ENCODE results near the gene SLC9A8.
"Not testable (repeated sequence)": the region's sequence is repeated elsewhere in the genome, so short reads cannot be mapped to it uniquely, and the experiment has no call there.

SLC9A8 gene

DNA sequence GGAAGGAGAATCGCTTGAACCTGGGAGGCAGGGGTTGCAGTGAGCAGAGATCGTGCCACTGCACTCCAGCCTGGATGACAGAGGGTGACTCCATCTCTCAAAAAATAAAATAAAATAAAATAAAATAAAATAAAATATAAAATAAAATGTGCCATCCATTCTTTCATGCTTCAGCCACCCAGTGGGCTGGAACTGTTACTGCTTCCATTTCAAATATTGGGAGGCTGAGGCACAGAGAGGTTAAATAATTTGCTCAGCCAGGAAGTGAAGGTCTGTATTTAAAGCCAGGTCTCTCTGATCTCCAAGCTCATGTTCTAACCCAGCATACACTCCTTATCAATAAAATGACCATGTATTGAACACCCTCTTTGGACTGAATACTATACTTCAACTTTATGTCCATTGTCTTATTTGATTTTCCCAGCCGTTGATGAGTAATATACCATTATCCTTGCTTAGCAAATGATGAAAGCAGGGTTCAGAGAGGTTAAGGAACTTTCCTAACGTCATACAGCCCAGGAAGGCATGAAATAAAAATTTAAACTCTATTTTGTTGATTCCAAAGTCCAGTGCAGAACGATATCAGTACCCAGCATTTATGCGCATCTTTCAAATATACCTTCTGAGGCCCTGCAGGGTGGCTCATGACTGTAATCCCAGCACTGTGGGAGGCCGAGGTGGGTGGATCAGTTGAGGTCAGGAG, 25.8 kb upstream of the SLC9A8 start:
- no peak for DNase-seq

DNA sequence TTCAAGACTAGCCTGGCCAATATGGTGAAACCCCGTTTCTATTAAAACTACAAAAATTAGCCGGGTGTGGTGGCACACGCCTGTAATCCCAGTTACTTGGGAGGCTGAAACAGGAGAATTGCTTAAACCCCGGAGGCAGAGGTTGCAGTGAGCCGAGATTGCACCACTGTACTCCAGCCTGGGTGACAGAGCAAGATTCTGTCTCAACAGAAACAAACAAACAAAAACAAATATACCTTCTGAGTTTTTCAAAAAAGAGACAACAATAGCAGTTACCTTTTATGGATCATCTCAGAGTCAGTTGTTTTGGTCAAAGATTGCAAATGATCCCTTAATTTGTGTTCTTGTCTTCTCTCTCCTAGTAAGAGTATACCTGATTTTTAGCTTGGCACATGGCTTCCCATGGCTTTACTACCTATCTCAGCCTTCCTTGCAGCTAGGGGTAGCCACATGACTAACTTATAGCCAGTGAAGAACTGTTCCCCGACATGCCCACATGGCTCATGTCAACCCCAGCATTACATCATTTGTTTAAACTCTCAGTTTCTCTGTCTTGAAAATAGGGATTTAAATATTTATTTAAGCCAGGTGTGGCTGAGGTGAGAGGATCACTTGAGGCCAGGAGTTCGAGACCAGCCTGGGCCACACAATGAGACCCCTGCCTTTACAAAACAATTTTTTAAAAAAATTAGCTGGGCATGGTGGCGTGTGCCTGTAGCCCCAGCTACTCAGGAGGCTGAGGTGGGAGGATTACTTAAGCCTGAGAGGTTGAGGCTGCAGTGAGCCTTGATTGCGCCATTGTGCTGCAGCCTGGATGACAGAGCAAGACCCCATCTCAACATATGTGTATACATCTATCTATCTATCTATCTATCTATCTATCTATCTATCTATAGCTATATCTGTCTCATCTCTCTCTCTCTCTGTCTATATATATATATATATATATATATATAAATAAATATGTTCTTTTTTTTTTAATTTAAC, 25.0 kb upstream of the SLC9A8 start:
- DNase-seq, result no peak

DNA sequence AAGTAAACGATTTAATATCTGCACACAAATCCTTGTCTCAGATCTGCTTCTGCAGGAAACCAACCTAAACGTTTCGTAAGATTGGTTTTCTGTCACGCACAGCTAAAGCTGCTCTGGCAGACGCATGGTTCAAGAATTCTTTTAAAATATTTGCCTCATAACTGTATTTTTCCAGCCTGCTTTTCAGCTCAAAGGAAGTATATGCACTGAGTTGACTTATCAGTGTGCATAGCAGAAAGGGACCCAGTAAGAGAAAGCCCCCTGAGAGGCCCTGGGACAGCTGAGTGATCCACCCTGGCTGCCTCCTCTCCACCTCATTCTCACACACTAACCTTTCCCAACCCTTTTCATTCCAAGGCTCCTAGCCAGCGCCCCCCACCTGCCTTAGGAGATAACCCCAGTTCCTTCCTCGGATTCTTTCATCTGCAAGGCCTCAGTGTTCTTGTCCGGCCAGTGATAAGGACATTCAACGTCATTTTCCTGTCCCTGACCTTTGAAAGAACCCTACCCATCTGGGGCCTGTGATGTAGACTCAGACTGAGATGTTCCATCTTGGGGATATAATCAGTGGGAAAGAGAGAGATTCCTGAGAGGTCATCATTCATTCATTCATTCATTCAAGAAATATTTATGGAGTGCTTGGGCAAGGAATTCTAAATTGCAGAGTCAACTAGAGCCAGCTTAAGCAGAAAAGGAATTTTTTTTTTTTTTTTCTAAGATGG, 22.4 kb upstream of the SLC9A8 start:
- DNase-seq, result no peak

DNA sequence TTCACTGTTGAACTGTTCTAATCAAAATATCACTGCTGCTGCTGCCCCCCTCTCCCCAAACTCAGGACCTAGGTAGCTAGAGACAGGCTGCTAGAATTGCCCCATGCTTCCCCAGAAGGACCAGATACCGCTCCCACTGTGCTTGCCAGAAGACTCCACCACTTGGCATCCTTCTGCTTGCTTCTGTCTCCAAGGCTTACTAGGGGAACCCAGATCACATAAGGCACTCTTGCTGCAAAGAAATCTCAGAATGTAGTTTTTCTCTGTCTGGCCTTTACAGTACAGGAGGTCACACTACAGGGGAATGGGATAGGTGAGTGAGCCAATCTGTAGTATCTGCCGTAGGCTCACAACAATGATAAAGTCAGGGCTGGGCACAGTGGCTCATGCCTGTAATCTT, 21.5 kb upstream of the SLC9A8 start:
- DNase-seq, result no peak

DNA sequence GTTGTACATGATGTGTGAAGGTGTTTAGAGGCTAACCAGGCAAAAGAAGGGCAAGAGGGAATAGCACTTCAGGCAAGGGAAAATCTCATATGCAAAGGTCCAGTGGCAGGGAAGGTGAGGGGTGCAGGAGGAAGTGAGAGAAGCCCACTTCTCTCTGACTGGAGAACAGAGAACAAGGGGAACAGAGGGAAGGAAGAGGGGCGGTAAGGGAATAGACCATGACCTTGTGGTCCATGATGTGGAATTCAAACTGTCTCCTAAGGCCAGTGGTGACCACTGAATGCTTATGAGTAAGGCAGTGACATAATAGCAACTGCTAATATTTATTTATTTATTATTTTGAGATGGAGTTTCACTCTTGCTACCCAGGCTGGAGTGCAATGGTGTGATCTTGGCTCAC, 20.6 kb upstream of the SLC9A8 start:
- no peak for DNase-seq

DNA sequence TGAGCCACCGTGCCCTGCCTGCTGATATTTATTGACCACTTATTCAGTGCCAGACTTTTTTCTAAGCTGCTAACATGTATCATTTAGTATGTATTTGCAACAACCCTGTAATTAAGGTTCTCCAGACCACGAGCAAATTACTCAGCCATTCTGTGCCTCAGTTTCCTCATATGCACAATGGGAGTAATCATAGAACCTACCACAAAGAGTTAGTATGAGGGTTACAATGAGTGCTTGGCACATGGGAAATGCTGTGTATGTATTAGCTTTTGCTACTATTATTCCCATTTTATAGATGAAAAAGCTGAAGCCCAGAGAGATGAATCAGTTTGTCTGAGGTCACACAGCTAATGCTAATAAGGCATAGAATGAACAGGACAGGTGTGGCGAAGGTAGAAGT, 20.0 kb upstream of the SLC9A8 start:
- DNase-seq, result no peak

DNA sequence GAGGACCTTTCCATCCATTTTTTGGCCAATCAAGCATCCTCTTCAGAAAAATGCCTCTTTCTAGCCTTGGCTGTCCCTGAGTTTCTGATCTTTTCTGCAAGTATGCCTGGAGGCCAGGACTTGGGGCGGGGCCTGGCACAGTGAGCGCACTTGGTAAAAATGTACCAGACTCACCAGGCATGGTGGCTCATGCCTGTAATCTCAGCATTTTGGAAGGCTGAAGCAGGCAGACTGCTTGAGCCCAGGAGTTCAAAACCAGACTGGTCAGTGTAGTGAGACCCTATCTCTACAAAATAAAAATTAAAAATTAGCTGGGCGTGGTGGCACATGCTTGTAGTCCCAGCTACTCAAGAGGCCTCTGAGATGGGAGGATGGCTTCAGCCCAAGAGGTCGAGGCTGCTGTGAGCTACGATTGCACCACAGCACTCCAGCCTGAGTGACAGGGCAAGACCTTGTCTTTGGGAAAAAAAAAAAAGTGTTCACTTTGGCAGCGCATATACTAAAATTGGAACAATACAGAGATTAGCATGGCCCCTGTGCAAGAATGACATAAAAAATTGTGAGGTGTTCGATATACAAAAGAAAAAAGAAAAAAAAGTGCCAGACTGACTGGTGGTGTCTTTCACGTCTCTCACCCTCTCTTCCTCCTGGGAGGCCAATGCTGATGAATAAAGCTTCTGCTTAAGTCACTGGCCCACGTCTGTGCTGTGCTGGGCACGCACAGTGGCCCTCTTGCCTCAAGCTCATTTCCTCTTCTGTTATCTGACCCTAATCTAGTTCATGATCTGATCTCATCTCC, 18.1 kb upstream of the SLC9A8 start:
- DNase-seq, result no peak

DNA sequence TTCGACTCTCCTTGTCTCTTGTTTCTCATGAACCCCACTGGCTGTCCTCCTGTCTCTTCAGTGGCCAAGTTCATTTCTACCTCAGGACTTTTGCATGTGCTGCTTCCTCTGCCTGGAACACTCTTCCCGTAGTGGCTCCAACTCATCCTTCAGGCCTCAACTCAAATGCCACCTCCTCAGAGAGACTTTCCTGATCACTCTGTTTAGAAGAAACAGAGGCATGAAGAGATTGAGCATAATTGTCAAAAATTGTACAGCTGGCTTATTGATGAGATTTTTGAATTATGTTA, 17.5 kb upstream of the SLC9A8 start:
- no peak for DNase-seq

DNA sequence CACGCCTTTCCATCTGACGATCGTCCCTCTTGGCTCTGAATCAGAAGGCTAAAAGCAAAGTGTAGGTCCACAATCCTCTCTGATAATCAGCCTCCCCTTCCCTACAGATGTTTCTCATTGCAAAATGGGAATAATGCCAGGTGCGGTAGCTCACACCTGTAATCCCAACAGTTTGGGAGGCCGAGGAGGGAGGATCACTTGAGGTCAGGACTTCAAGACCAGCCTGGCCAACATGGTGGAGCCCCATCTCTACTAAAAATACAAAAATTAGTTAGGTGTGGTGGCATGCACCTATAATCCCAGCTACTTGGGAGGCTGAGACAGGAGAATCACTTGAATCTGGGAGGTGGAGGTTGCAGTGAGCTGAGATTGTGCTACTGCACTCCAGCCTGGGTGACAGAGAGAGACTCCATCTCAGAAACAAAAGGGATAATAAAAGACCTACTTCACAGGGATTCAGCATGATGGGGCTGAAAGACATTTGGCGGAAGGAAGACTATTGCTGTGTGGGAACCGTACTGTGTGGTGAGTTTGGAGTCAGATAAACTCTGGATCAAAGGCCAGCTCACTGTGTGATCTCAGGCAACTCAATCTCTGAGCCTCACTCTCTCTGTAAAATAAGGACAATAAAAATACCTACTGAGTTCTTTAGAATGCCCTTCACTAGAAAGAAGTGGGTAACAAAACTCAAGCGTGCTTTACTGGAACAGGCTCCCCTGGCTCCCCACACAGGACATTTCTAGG, 15.9 kb upstream of the SLC9A8 start:
- no peak for DNase-seq

DNA sequence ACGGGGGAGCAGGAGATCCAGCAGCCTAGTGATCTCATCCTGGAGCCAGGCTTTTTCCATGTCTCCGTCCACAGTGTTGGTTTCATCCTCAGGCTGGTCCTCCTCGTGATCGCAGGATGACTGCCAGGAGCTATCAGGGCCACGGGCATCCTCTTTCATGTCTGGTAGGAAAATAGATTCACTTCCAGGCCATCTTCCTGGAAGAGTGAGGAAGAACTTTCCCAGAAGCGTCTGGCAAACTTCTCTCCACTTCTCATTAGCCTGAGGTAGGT, 15.3 kb upstream of the SLC9A8 start:
- no peak for DNase-seq

DNA sequence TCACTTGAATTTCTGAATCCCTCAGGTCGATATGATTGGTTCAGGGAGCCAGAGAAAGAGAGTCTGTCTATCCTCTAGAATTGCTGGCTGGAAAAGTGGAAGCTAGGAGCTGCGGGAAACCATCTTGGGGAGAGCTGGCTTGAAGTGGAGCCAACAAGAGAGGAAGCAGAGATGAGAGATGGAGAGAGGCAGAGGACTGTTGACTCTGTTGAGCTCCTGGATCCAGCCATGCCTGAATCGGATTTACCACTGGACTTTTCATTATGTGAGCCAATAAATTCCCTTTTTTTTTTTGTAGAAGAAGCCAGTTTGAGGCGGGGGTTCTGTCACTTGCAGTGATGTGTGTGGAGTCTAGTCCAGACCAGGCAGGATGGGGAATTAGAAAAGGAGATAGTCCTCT, 13.9 kb upstream of the SLC9A8 start:
- no peak for DNase-seq

DNA sequence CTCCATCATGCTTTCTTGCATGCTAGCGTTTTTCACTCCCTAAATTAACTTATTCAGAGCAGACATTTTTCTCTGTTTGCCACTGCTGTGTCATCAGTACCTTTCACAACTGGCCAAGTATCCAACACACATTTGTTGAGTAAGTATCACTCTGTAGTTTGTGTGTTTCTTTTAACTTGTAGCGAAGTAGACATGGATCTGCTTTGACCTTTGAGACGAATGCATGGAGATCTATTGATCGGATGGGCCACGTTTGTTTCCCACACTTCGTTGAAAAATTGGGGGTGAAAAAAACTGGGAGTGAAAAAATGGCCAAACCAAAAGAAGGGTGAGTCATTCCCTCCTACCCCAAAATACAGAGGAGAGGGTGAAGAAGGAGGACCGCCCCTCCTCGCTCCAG, 12.9 kb upstream of the SLC9A8 start:
- no peak for DNase-seq

DNA sequence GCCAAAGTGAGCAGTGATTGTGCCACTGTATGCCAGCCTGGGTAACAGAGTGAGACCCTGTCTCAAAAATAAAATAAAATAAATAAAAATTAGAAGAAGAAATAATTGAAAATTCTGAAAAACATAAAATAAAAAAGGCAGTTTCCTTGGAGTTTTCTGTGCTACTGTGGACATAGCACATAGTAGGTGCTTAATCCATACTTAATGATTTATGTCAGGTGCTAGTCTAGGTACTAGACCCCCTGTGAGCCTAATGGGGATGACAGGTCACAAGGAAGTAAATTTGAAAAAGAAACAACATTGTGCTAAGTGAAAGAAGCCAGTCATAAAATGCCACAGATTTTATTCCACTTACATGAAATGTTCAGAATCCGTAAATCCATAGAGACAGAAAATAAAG, 9.2 kb upstream of the SLC9A8 start:
- no peak for DNase-seq

DNA sequence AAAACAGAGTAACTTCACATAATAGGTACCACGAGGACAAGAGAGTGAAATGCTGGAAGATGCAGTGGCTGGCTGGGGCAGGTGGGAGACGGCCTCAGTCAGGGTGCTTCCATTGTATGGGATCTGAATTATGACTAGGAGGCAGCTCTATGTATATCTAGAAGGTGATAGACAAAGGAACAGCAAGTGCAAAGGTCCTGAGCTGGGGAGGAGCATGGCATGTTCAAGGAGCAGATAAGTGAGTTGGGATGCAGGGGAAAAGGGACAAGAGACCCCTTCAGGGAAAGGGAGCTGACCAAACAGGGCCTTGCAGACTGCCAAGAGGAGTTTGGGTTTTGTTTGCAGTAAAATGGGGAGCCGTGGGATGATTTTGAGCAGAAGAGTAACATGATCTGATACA, 8.3 kb upstream of the SLC9A8 start:
- DNase-seq, result no peak

DNA sequence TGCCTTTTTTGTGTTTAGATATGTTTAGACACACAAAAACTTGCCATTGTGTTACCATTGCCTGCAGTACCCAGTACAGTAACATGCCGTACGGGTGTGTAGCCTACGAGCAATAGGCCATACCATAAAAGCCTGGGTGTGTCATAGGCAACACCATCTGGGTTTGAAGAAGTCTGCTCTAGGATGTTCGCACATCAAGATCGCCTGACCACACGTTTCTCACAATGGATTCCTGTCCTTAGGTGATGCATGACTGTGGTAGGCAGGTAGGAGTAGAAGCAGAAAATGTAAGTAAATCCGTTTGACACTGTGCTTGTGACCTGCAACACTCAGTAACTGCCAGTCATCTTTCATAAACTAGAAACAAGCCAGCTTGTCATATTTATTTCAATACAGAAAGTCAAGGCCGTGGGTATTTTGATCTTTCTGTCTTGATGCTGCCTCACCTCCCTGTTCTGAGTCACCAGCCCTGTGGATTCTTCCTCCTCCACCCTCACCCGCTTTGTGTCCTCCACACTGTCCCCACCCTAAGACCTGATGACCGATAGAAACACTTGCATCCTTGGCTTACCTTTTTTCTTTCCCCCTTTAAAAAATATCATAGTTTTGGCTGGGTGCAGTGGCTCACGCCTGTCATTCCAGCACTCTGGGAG, 7.3 kb upstream of the SLC9A8 start:
- not testable (repeated sequence) for DNase-seq

DNA sequence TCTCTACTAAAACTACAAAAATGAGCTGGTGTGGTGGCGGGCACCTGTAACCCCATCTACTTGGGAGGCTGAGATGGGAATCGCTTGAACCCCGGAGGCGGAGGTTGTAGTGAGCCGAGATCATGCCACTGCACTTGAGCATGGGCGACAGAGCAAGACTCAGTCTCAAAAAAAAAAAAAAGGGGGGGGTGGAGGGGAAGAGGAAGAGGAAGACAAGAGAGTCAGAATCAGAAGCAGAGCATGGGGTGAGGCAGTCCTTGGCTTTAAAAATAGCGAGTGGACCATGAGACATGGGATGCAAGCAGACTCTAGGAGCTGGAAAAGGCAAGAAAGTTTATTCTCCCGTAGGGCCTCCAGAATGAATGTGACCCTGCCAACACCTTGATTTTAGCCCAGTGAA, 3.9 kb upstream of the SLC9A8 start:
- DNase-seq, result no peak

DNA sequence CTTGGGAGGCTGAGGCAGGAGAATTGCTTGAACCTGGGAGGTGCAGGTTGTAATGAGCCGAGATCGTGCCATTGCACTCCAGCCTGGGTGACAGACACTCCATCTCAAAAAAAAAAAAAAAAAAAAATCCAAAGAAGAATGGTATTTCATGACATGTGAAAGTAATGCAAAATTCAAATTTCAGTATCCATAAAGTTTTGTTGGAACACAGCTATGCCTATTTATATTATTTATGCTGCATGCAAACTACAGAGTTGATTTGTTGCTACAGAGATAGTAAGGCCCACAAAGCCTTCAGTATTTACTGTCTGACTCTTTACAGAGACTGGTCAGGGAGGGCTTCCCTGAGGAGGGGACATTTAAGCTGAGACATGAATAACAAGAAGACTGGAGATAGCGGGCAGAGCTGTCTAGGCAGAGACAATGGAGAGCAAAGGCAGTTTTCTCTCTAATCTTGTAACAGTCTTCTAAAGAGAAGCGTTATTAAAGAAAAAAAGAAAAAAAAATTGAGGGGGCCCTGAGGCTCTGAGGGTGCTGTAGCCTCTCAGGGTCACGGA, 2.7 kb upstream of the SLC9A8 start:
- no peak for DNase-seq

DNA sequence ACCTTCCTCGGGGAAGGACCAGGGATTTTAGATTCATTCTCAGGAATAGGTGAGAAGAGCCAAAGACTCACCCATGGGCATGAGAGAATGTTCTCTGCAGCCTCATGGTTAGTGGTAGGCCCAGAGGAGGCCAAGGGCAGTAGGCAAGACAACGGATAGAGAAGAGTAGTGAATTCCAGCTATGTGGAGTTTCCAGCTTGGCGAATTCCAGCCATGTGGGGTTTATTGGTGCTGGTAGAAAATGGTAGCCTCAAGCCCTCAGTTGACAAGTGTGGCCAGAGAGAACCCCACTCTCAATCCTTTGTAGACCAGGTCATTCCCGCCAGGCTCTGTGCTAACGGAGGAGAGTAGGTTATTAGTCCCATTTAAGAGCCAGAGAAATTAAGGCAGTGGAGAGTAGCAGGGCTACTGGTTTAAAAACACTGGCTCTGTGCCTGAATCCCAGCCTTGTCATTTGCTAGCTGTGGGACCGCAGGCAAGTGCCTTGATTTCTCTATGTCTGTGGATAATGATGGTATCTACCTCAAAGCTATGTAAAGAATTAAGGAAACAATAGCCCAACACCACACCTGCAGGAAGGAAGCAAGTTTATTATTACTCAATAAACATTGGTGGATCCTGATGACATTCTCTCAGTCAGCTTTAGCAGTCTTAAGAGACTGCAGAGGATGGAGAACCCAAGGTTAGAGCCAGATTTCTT, 2.0 kb upstream of the SLC9A8 start:
- no peak for DNase-seq

DNA sequence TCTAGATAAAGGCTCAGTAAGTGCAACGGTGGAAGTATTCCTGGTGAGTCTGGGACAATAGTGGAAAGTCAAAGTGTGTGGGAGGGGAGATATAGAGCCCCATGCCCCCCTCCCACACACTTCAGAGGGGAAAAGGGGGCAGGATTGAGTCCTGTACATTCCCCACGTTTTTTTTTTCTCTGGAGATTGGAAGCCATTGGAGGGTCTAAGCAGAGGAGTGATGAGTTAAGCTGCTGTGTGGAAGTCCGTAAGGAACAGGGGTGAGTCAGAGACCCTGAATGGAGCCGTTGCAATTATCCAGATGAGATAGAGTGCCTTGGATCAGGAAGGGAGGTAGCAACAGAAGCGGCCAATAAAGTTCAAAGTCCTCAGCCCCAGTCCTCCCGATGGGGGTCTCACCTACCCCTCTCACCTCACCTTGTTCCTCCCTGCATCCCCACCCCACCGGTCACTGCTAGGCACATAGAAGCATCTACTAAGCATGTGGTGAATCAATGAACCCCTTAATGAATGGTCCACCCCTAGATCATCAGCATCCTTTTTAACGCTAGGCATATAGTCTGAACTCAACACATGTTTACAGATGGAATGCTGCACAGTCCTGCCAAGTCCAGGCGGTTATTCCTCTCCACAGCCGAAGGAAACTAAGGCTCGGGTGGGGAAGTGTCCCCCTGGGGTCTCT, 662 bp upstream of the SLC9A8 start:
- no peak for DNase-seq

DNA sequence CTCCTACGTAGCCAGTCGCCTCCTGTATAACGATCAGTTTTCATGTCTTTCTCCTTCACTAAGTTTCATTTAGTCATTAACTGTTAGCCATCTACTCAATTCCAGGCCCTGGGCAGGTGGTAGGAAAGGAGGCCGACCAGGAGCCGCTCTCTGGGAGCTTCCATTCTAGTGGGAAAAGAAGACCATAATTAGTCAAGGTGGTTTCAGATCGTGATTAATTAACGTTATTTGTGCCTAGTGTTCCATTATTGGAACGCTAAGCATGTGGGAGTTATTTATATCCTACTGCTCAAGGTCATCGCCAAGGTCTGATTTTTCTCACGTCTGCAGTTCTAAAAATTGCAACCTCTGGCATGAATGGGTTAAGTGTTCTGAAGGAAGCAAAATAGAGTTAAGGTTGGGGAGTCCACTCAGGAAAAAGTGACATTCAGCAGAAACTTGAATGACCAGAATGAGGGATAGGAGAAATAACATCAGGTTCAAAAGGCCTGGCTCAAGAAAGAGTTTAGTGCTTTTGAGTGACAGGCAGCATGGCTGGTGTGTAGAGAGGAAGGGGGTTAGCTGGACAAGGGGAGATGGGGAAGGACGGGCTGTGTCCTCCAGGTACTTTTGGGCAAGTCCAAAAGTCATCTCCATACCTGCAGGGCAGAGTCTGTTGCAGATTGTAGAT, 812 bp downstream of the SLC9A8 start:
- DNase-seq, result no peak
